Stimulated activated naive CD8-positive, alpha-beta T cell treated with anti-CD3 and anti-CD28 coated beads, Interleukin-15, Interleukin-2, amounts not matched to agents 100 U/mL and 50 U/mL, for 24 hours (primary cell): ENCODE data around the gene CEP152.

Source experiments
- ATAC-seq: fragments of 150-1000 bp; cut with Tn5 transposase; one replicate; pipeline ENCODE4 v1.10.0; 2021
- DNase-seq: peaks from one replicate; pipeline ENCODE4 v3.0.0; 2021

CEP152 gene

GRCh38 chr15:48766196-48766595, 44.7 kb downstream of the CEP152 start:
- DNase-seq (no peak), ATAC-seq (no peak)

- ATAC-seq = no peak
- DNase-seq = no peak
Observed at GRCh38 chr15:48765022-48765421, 45.8 kb downstream of the CEP152 start.

GRCh38 chr15:48761393-48762158, 49.3 kb downstream of the CEP152 start:
- ATAC-seq (no peak), DNase-seq (no peak)

GRCh38 chr15:48759921-48760320, 50.9 kb downstream of the CEP152 start:
- no peak for ATAC-seq
- DNase-seq = no peak

GRCh38 chr15:48757661-48758060, 53.2 kb downstream of the CEP152 start:
- ATAC-seq (no peak), DNase-seq (no peak)

- ATAC-seq = no peak
- DNase-seq = no peak
Observed at GRCh38 chr15:48754011-48754410, 56.9 kb downstream of the CEP152 start.

GRCh38 chr15:48751595-48751994, 59.3 kb downstream of the CEP152 start:
- ATAC-seq = no peak
- no peak for DNase-seq

- ATAC-seq = no peak
- DNase-seq = no peak
Observed at GRCh38 chr15:48748535-48748934, 62.3 kb downstream of the CEP152 start.

- ATAC-seq (no peak), DNase-seq (no peak)
Observed at GRCh38 chr15:48733615-48734014, 77.3 kb downstream of the CEP152 start.

GRCh38 chr15:48730506-48730905, 80.4 kb downstream of the CEP152 start:
- DNase-seq (no peak), ATAC-seq (no peak)

- DNase-seq (no peak), ATAC-seq (no peak)
Observed at GRCh38 chr15:48723969-48724368, 86.9 kb downstream of the CEP152 start.

- ATAC-seq = no peak
- DNase-seq = no peak
Observed at GRCh38 chr15:48722764-48723661, 87.9 kb downstream of the CEP152 start.

- ATAC-seq (no peak), DNase-seq (no peak)
Observed at GRCh38 chr15:48721061-48721810, 89.6 kb downstream of the CEP152 start.

- ATAC-seq (no peak), DNase-seq (no peak)
Observed at GRCh38 chr15:48720646-48721045, 90.2 kb downstream of the CEP152 start.

GRCh38 chr15:48719668-48720067, 91.2 kb downstream of the CEP152 start:
- no peak for DNase-seq
- peak; percentile 61 for ATAC-seq

GRCh38 chr15:48718646-48719045, 92.2 kb downstream of the CEP152 start:
- ATAC-seq (no peak), DNase-seq (no peak)

GRCh38 chr15:48717458-48717857, 93.4 kb downstream of the CEP152 start:
- ATAC-seq (no peak), DNase-seq (no peak)

- ATAC-seq = no peak
- no peak for DNase-seq
Observed at GRCh38 chr15:48712546-48712945, 98.3 kb downstream of the CEP152 start.

GRCh38 chr15:48710952-48711495, 99.8 kb downstream of the CEP152 start:
- DNase-seq (no peak), ATAC-seq (no peak)

GRCh38 chr15:48708641-48709040, 102.2 kb downstream of the CEP152 start:
- DNase-seq = no peak
- ATAC-seq = no peak

GRCh38 chr15:48705381-48705780, 105.5 kb downstream of the CEP152 start:
- DNase-seq (no peak), ATAC-seq (no peak)

- no peak for DNase-seq
- no peak for ATAC-seq
Observed at GRCh38 chr15:48703544-48703943, 107.3 kb downstream of the CEP152 start.
